HTR-8/SVneo (cell line): ENCODE measurements around the gene SFR1.

Experiments used
- DNase-seq: peaks from one replicate; pipeline ENCODE4 v3.0.0; 2011; ENCODE audit warnings: low spot score, mixed read lengths; ENCODE audit not compliant: insufficient read length
- FAIRE-seq: peaks from 2 replicates; lab custom pipeline; 2011; peaks lifted over from hg19 to GRCh38; lab: Jason Lieb, UNC

The SFR1 gene

GRCh38 chr10:104121485-104122224 lies at the start of gene SFR1:
Gene SFR1, plus strand, starts transcription at chr10:104122171. Its CDS starts 13 bp downstream, at chr10:104122184.
- FAIRE-seq (peak; percentile 98), DNase-seq (peak; percentile 92)

GRCh38 chr10:104072786-104073185 lies 49.2 kb upstream of the SFR1 start:
- FAIRE-seq (no peak), DNase-seq (no peak)

GRCh38 chr10:104074505-104074904 lies 47.5 kb upstream of the SFR1 start:
- DNase-seq, result no peak
- FAIRE-seq, result no peak

GRCh38 chr10:104076743-104077160 lies 45.2 kb upstream of the SFR1 start:
- DNase-seq (no peak), FAIRE-seq (no peak)

- FAIRE-seq (no peak), DNase-seq (no peak)
These were observed 44.7 kb upstream of the SFR1 start for GRCh38 chr10:104077247-104077646.

GRCh38 chr10:104077663-104078151 lies 44.3 kb upstream of the SFR1 start:
- DNase-seq, result no peak
- no peak for FAIRE-seq

- DNase-seq (peak; percentile 26), FAIRE-seq (no peak)
These were observed 41.2 kb upstream of the SFR1 start for GRCh38 chr10:104080762-104081161.

GRCh38 chr10:104081998-104082397 lies 40.0 kb upstream of the SFR1 start:
- FAIRE-seq (no peak), DNase-seq (no peak)

- DNase-seq (no peak), FAIRE-seq (no peak)
These were observed 37.4 kb upstream of the SFR1 start for GRCh38 chr10:104084482-104085142.

- no peak for DNase-seq
- no peak for FAIRE-seq
These were observed 36.1 kb upstream of the SFR1 start, which contains the start of gene COL17A1 for GRCh38 chr10:104085801-104086400. Gene COL17A1, minus strand, starts transcription at chr10:104085880. Its CDS starts 5,207 bp downstream, at chr10:104080673.

- DNase-seq, result no peak
- no peak for FAIRE-seq
These were observed 33.7 kb upstream of the SFR1 start for GRCh38 chr10:104088239-104088638.

GRCh38 chr10:104089621-104090020 lies 32.4 kb upstream of the SFR1 start:
- FAIRE-seq, result no peak
- DNase-seq, result no peak

- DNase-seq, result no peak
These were observed 31.4 kb upstream of the SFR1 start for GRCh38 chr10:104090611-104091010.

GRCh38 chr10:104092749-104093148 lies 29.2 kb upstream of the SFR1 start:
- no peak for FAIRE-seq
- DNase-seq, result no peak

More at GRCh38 chr10:104090611-104091010, 31.4 kb upstream of the SFR1 start:
- no peak for FAIRE-seq

GRCh38 chr10:104096692-104097091 lies 25.3 kb upstream of the SFR1 start:
- no peak for DNase-seq
- no peak for FAIRE-seq

- FAIRE-seq (no peak), DNase-seq (no peak)
These were observed 23.5 kb upstream of the SFR1 start for GRCh38 chr10:104098358-104098925.

- DNase-seq (no peak), FAIRE-seq (no peak)
These were observed 22.7 kb upstream of the SFR1 start for GRCh38 chr10:104099269-104099668.

- DNase-seq (no peak), FAIRE-seq (no peak)
These were observed 22.0 kb upstream of the SFR1 start for GRCh38 chr10:104099941-104100340.

GRCh38 chr10:104100795-104101194 lies 21.2 kb upstream of the SFR1 start:
- DNase-seq (no peak), FAIRE-seq (no peak)

- no peak for FAIRE-seq
- no peak for DNase-seq
These were observed 20.1 kb upstream of the SFR1 start for GRCh38 chr10:104101902-104102301.

- no peak for DNase-seq
- FAIRE-seq, result no peak
These were observed 18.0 kb upstream of the SFR1 start for GRCh38 chr10:104103956-104104355.
